CD14-positive monocyte (primary cell): ENCODE data around the gene HOXB3. TPM values are rescaled to one million over a fixed set of nuclear protein-coding genes. Genes with fewer than 3 reads are reported as not detected.

Experiments
- DNase-seq, 3 donors: peaks; one replicate each; pipeline ENCODE4 v3.0.0-alpha.2; 2011 to 2022
- H2AFZ ChIP-seq: 2 replicates; pipeline ENCODE4 v1.6.0; 2012; ENCODE audit warnings: mild to moderate bottlenecking, low read depth, low read length, inconsistent platforms; ENCODE audit not compliant: insufficient read depth, poor library complexity, severe bottlenecking
- H3K27ac ChIP-seq, 2 donors: 1 replicate in 1 of 2; 2 replicates in 1 of 2; pipeline ENCODE4 v1.5.1; 2012 to 2013; ENCODE audit warnings: low read length in 2 of 2, control low read depth in 1 of 2, inconsistent platforms in 1 of 2, low read depth in 1 of 2, mild to moderate bottlenecking in 1 of 2
- H3K27me3 ChIP-seq, 2 donors: one replicate each; pipeline versions ENCODE4 v1.6.0 to v1.6.1; 2011 to 2013; ENCODE audit warnings: low read length in 2 of 2; ENCODE audit not compliant: control insufficient read depth in 2 of 2, insufficient read depth in 2 of 2
- H3K36me3 ChIP-seq, 2 donors: replicated peaks in 1 of 2; 1 replicate in 1 of 2; 2 replicates in 1 of 2; pipeline versions ENCODE4 v1.5.1 to v1.6.1; 2012 to 2013; ENCODE audit warnings: low read length in 2 of 2, control low read depth in 1 of 2, inconsistent platforms in 1 of 2, mild to moderate bottlenecking in 1 of 2; ENCODE audit not compliant: insufficient read depth in 2 of 2, control insufficient read depth in 1 of 2
- H3K4me1 ChIP-seq, 2 donors: 1 replicate in 1 of 2; 2 replicates in 1 of 2; pipeline versions ENCODE4 v1.5.1 to v1.6.1; 2012 to 2013; ENCODE audit warnings: low read length in 2 of 2, control low read depth in 1 of 2, inconsistent platforms in 1 of 2, mild to moderate bottlenecking in 1 of 2, moderate library complexity in 1 of 2; ENCODE audit not compliant: insufficient read depth in 2 of 2, control insufficient read depth in 1 of 2
- H3K4me2 ChIP-seq: replicated peaks from 2 replicates; pipeline ENCODE3; 2012; ENCODE audit warnings: low read length, moderate library complexity, mild to moderate bottlenecking; ENCODE audit not compliant: poor library complexity, severe bottlenecking; ENCODE audit errors: extremely low read depth
- H3K4me3 ChIP-seq, 3 experiments: fragments of 200-600 bp in 1 of 3; sonication (generic) in 1 of 3; replicated peaks in 1 of 3; 1 replicate in 2 of 3; 2 replicates in 1 of 3; pipeline ENCODE4 v1.5.1; 2011 to 2013; ENCODE audit warnings: low read length in 3 of 3, mild to moderate bottlenecking in 3 of 3, control low read depth in 2 of 3, low read depth in 2 of 3, inconsistent platforms in 1 of 3, moderate library complexity in 1 of 3
- H3K79me2 ChIP-seq: 2 replicates; pipeline ENCODE4 v1.6.0; 2012; ENCODE audit warnings: mild to moderate bottlenecking, control low read depth, inconsistent platforms, low read length, moderate library complexity; ENCODE audit not compliant: insufficient read depth
- H3K9ac ChIP-seq: 2 replicates; pipeline ENCODE4 v1.6.0; 2017; ENCODE audit warnings: low read length, mild to moderate bottlenecking; ENCODE audit not compliant: insufficient read depth, poor library complexity, severe bottlenecking
- H3K9me3 ChIP-seq, 2 donors: replicated peaks in 1 of 2; 1 replicate in 1 of 2; 2 replicates in 1 of 2; pipeline versions ENCODE4 v1.5.1 to v1.6.1; 2012 to 2013; ENCODE audit warnings: low read length in 2 of 2, control low read depth in 1 of 2; ENCODE audit not compliant: control insufficient read depth in 1 of 2, insufficient read depth in 1 of 2
- H4K20me1 ChIP-seq: 2 replicates; pipeline ENCODE4 v1.6.0; 2012; ENCODE audit warnings: mild to moderate bottlenecking, low read length, control low read depth, moderate library complexity; ENCODE audit not compliant: insufficient read depth
- H3K27ac Mint-ChIP-seq, 7 donors: one replicate each; pipeline ENCODE4 v1.8.0; 2020; ENCODE audit warnings: mild to moderate bottlenecking in 7 of 7, mixed read lengths in 7 of 7, moderate library complexity in 6 of 7, inconsistent platforms in 2 of 7
- H3K27me3 Mint-ChIP-seq, 3 donors: one replicate each; pipeline ENCODE4 v1.8.0; 2021 to 2022; ENCODE audit warnings: low read depth in 3 of 3, mild to moderate bottlenecking in 3 of 3, mixed read lengths in 3 of 3, moderate library complexity in 3 of 3, inconsistent platforms in 1 of 3
- H3K36me3 Mint-ChIP-seq, 2 donors: one replicate each; pipeline ENCODE4 v1.8.0; 2020; ENCODE audit warnings: mixed read lengths in 2 of 2, inconsistent platforms in 1 of 2, mild to moderate bottlenecking in 1 of 2
- H3K4me1 Mint-ChIP-seq: one replicate; pipeline ENCODE4 v1.8.0; 2020; ENCODE audit warnings: mild to moderate bottlenecking, mixed read lengths
- H3K4me3 Mint-ChIP-seq, 2 donors: one replicate each; pipeline ENCODE4 v1.8.0; 2020; ENCODE audit warnings: mild to moderate bottlenecking in 2 of 2, mixed read lengths in 2 of 2, moderate library complexity in 1 of 2
- H3K9me3 Mint-ChIP-seq, 7 donors: one replicate each; pipeline ENCODE4 v1.8.0; 2020 to 2022; ENCODE audit warnings: mixed read lengths in 7 of 7, mild to moderate bottlenecking in 6 of 7, moderate library complexity in 6 of 7, inconsistent platforms in 2 of 7
- CTCF ChIP-seq: fragments of 200-600 bp; IDR thresholded peaks from one replicate; pipeline ENCODE4 v1.8.0; 2022; ENCODE audit warnings: antibody characterized with exemption, mild to moderate bottlenecking
- WGBS: methylation state at CpG from one replicate; pipeline ENCODE4 v1.1.5; 2013; ENCODE audit warnings: missing lambda C conversion rate; ENCODE audit not compliant: insufficient coverage; 5-methylcytosine and 5-hydroxymethylcytosine counted together
- intact Hi-C, 2 donors: fragments of 100-400 bp; cut with micrococcal nuclease; formaldehyde crosslinking; loops; one replicate each; pipeline versions ENCODE4 v1.15.0 to v1.15.1; 2023
- polyA plus RNA-seq, 3 donors: library from polyadenylated mRNA; depleted of rRNA in 1 of 3; unstranded in 2 of 3; stranded (reverse) in 1 of 3; fragments of 300-500 nt in 2 of 3; fragments of >200 nt in 1 of 3; fragmentation: Illumina TruSeq in 2 of 3; gene quantifications; 1 replicate in 2 of 3; 2 replicates in 1 of 3; pipeline ENCODE4 v1.2.3, GENCODE V29; 2012 to 2021

Gene HOXB3
- polyA plus RNA-seq, 3 donors, result 0.56 TPM; not detected in 2

DNA sequence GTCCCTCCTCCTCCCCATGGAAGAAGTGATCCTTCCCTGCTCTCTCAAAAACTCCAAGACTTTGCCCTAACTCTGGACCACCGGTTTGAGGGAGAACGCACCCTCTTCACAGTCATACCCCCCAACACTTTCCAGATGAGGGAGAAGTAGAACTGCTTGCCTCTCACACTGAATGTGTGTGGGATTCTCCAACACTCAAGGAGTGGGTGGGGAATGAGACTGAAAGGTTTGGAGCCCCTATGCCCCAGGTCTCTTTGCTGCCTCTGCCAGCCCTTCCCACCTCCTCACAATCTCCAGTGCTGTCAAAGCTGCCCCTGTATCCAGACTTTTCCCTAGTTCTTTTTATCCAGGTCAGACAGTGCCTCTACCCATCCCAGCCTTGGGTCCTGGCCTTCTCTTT, 23.3 kb downstream of the HOXB3 start:
- Histone ChIP-seq H3K27ac (no peak overlapping the region), H3K36me3 (no peaks in the 10 kb centered on the region), H2AFZ (no peak overlapping the region), H4K20me1 (no peaks in the 10 kb centered on the region), H3K4me2 (no peak overlapping the region), H3K79me2 (no peaks in the 10 kb centered on the region), H3K27me3 (peaks cover 51 to 93% of the 10 kb centered on the region in 2 donors), H3K9ac (no peak overlapping the region), H3K4me3 (no peak overlapping the region), H3K4me1 (peaks cover 0 to 4% of the 10 kb centered on the region in 2 donors), H3K9me3 (no peaks in the 10 kb centered on the region)
- no CpG with 5 or more reads among the region's 2 CpGs for WGBS
- Mint-ChIP-seq H3K36me3 (peaks cover 2 to 10% of the 10 kb centered on the region in 2 donors), H3K9me3 (peaks cover 0 to 10% (median 2%) of the 10 kb centered on the region in 7 donors), H3K27ac (no peak overlapping the region), H3K27me3 (peaks cover 18 to 40% (median 22%) of the 10 kb centered on the region in 3 donors), H3K4me3 (no peak overlapping the region), H3K4me1 (peaks cover 8% of the 10 kb centered on the region)
- no peak for DNase-seq
- TF ChIP-seq CTCF, result no peak
- intact Hi-C loops, result no loop called here

DNA sequence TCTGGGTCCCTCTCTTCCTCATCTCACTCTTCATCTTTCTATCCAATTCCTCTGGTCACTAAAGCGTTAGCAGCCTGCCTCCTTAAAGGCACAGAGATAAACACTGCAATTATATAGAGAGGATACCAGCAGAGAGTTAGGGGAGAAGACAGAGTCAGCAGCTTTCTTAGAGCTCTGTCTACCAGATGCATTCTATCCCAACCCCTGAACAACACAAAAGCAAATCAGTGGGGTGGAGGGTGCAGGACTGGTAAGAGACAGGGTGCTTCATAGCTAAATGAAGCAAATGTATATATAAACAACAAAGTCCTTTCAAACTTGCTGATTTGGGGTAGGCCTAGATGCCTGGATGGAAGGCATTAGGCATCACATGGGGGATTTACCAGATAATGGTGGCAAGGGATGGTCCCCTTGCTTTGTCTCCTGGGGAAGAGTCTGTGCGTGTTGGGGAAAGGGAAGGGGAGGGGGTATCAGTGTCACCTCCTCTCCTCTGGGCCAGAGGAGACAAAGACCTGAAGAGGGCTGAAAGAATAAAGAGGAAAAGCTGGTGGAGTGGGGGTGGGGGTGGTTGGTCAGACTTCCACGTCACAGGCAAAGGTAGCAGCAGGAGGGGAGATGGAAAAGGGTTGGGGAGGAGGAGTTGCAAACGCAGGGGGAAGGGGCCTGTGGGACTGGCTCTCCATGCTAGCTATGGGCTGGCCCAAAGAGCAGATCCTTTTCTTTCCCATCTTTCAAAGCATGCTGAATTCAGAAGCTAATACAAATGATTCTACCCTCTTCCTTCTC, 23.9 kb downstream of the HOXB3 start:
- no peak overlapping the region for H3K9ac ChIP-seq
- no peak overlapping the region for H3K4me3 Mint-ChIP-seq
- no peaks in the 10 kb centered on the region for H3K9me3 ChIP-seq
- no peak for TF ChIP-seq CTCF
- intact Hi-C loops, result no loop called here
- peaks cover 0 to 4% of the 10 kb centered on the region in 2 donors for H3K4me1 ChIP-seq
- H3K27ac Mint-ChIP-seq, result no peak overlapping the region
- no peak overlapping the region for H3K27ac ChIP-seq
- H3K36me3 ChIP-seq, result no peaks in the 10 kb centered on the region
- peaks cover 2 to 10% of the 10 kb centered on the region in 2 donors for H3K36me3 Mint-ChIP-seq
- no peak overlapping the region for H3K4me3 ChIP-seq
- peaks cover 23 to 36% (median 26%) of the 10 kb centered on the region in 3 donors for H3K27me3 Mint-ChIP-seq
- H4K20me1 ChIP-seq, result no peaks in the 10 kb centered on the region
- no peak overlapping the region for H3K4me2 ChIP-seq
- DNase-seq, result no peak
- H3K27me3 ChIP-seq, result peaks cover 50 to 87% of the 10 kb centered on the region in 2 donors
- H3K4me1 Mint-ChIP-seq, result peaks cover 9% of the 10 kb centered on the region
- H3K9me3 Mint-ChIP-seq, result peaks cover 0 to 8% (median 2%) of the 10 kb centered on the region in 7 donors
- 64% methylated on average over 1 of the region's 4 CpGs for WGBS
- no peaks in the 10 kb centered on the region for H3K79me2 ChIP-seq
- no peak overlapping the region for H2AFZ ChIP-seq
